Trophoblast cell (in vitro differentiated cells and primary cell): ENCODE data around the gene MPC1.

Source experiments
- DNase-seq, 2 donors: peaks; one replicate each; pipeline ENCODE4 v3.0.0-alpha.2; 2016
- H2AFZ ChIP-seq: 2 replicates; pipeline ENCODE4 v1.6.1; 2013; ENCODE audit warnings: low read length, moderate library complexity, mild to moderate bottlenecking; ENCODE audit not compliant: insufficient read depth, poor library complexity
- H2AK5ac ChIP-seq: 2 replicates; pipeline ENCODE4 v1.6.1; 2013; ENCODE audit warnings: mild to moderate bottlenecking, low read length
- H2BK120ac ChIP-seq: 2 replicates; pipeline ENCODE4 v1.6.1; 2013; ENCODE audit warnings: low read length, mild to moderate bottlenecking, moderate library complexity; ENCODE audit not compliant: insufficient read depth, poor library complexity
- H2BK12ac ChIP-seq: 2 replicates; pipeline ENCODE4 v1.6.1; 2013; ENCODE audit warnings: mild to moderate bottlenecking, low read length, moderate library complexity
- H2BK5ac ChIP-seq: 2 replicates; pipeline ENCODE4 v1.6.1; 2013; ENCODE audit warnings: low read length, low read depth, moderate library complexity, mild to moderate bottlenecking; ENCODE audit not compliant: poor library complexity
- H3K14ac ChIP-seq: 2 replicates; pipeline ENCODE4 v1.6.1; 2013; ENCODE audit warnings: mild to moderate bottlenecking, low read length
- H3K18ac ChIP-seq: 2 replicates; pipeline ENCODE4 v1.6.1; 2013; ENCODE audit warnings: mild to moderate bottlenecking, low read length
- H3K23ac ChIP-seq: 2 replicates; pipeline ENCODE4 v1.6.1; 2013; ENCODE audit warnings: low read length
- H3K27ac ChIP-seq: 2 replicates; pipeline ENCODE4 v1.5.1; 2013; ENCODE audit warnings: low read depth, mild to moderate bottlenecking, inconsistent platforms, low read length, moderate library complexity
- H3K27me3 ChIP-seq: 2 replicates; pipeline ENCODE4 v1.6.1; 2013; ENCODE audit warnings: inconsistent platforms, mild to moderate bottlenecking, low read length, moderate library complexity; ENCODE audit not compliant: insufficient read depth
- H3K36me3 ChIP-seq, 2 experiments: 1 replicate in 1 of 2; 2 replicates in 1 of 2; pipeline ENCODE4 v1.6.1; 2013; ENCODE audit warnings: low read length in 2 of 2, mild to moderate bottlenecking in 2 of 2, moderate library complexity in 1 of 2; ENCODE audit not compliant: insufficient read depth in 2 of 2, control insufficient read depth in 1 of 2
- H3K4ac ChIP-seq: 2 replicates; pipeline ENCODE4 v1.6.1; 2013; ENCODE audit warnings: low read depth, mild to moderate bottlenecking, low read length, moderate library complexity
- H3K4me1 ChIP-seq, 2 experiments: 1 replicate in 1 of 2; 2 replicates in 1 of 2; pipeline ENCODE4 v1.6.1; 2013; ENCODE audit warnings: low read length in 2 of 2, mild to moderate bottlenecking in 2 of 2, moderate library complexity in 1 of 2; ENCODE audit not compliant: insufficient read depth in 2 of 2, control insufficient read depth in 1 of 2
- H3K4me2 ChIP-seq: 2 replicates; pipeline ENCODE4 v1.6.1; 2013; ENCODE audit warnings: inconsistent platforms, mild to moderate bottlenecking, low read length, moderate library complexity
- H3K4me3 ChIP-seq: 2 replicates; pipeline ENCODE4 v1.5.1; 2013; ENCODE audit warnings: mild to moderate bottlenecking, low read depth, low read length, inconsistent platforms
- H3K79me1 ChIP-seq: one replicate; pipeline ENCODE4 v1.6.1; 2013; ENCODE audit warnings: low read length
- H3K79me2 ChIP-seq: 2 replicates; pipeline ENCODE4 v1.6.1; 2013; ENCODE audit warnings: low read length, mild to moderate bottlenecking; ENCODE audit not compliant: control insufficient read depth, insufficient read depth, poor library complexity
- H3K9ac ChIP-seq: 2 replicates; pipeline ENCODE4 v1.6.1; 2013; ENCODE audit warnings: mild to moderate bottlenecking, low read length
- H3K9me3 ChIP-seq: 2 replicates; pipeline ENCODE4 v1.6.1; 2013; ENCODE audit warnings: low read depth, mild to moderate bottlenecking, control low read depth, inconsistent platforms, low read length; ENCODE audit not compliant: insufficient read depth
- H4K12ac ChIP-seq: 2 replicates; pipeline ENCODE4 v1.6.1; 2013; ENCODE audit warnings: low read depth, mild to moderate bottlenecking, low read length, moderate library complexity
- H4K8ac ChIP-seq: 2 replicates; pipeline ENCODE4 v1.6.1; 2013; ENCODE audit warnings: low read depth, mild to moderate bottlenecking, low read length, moderate library complexity
- H4K91ac ChIP-seq: one replicate; pipeline ENCODE4 v1.6.1; 2013; ENCODE audit warnings: low read depth, mild to moderate bottlenecking, low read length, moderate library complexity
- WGBS: extraction: QIAGEN DNeasy Blood & Tissue Kit; methylation state at CpG from one replicate; pipeline ENCODE4 v1.1.7; 2013; ENCODE audit warnings: missing lambda C conversion rate; ENCODE audit not compliant: insufficient read length, insufficient coverage; ENCODE audit errors: extremely low coverage; 5-methylcytosine and 5-hydroxymethylcytosine counted together

The MPC1 gene

GRCh38 chr6:166318227-166318626, 64.5 kb downstream of the MPC1 start:
- Histone ChIP-seq H2AFZ (no peak overlapping the region), H3K79me1 (no peaks in the 10 kb centered on the region), H3K4ac (no peak overlapping the region), H3K27me3 (no peaks in the 10 kb centered on the region), H3K36me3 (peaks cover 12 to 17% of the 10 kb centered on the region in 2 experiments), H4K12ac (no peak overlapping the region), H3K79me2 (no peaks in the 10 kb centered on the region), H2BK120ac (no peak overlapping the region), H3K23ac (no peak overlapping the region), H3K9ac (no peak overlapping the region), H3K9me3 (no peaks in the 10 kb centered on the region), H3K4me2 (no peak overlapping the region), H3K4me3 (no peak overlapping the region), H2BK5ac (no peak overlapping the region), H2AK5ac (no peak overlapping the region), H2BK12ac (no peak overlapping the region), H3K4me1 (no peaks in the 10 kb centered on the region), H4K91ac (no peak overlapping the region), H3K27ac (no peak overlapping the region), H4K8ac (no peak overlapping the region), H3K14ac (no peak overlapping the region), H3K18ac (no peak overlapping the region)
- no CpG with 5 or more reads among the region's 14 CpGs for WGBS
- peak; percentile 56 to 68 for DNase-seq

GRCh38 chr6:166317261-166318212, 65.2 kb downstream of the MPC1 start:
- H3K4ac ChIP-seq: no peak overlapping the region
- H3K27ac ChIP-seq: no peak overlapping the region
- H3K9ac ChIP-seq: no peak overlapping the region
- no peak overlapping the region for H2AK5ac ChIP-seq
- no CpG with 5 or more reads among the region's 19 CpGs for WGBS
- no peak overlapping the region for H4K8ac ChIP-seq
- no peak overlapping the region for H2BK12ac ChIP-seq
- no peaks in the 10 kb centered on the region for H3K4me1 ChIP-seq
- peak in 1 of 2 donors; percentile 13 for DNase-seq
- no peak overlapping the region for H2AFZ ChIP-seq
- no peak overlapping the region for H3K4me3 ChIP-seq
- H3K4me2 ChIP-seq: no peak overlapping the region
- H2BK5ac ChIP-seq: no peak overlapping the region
- H3K14ac ChIP-seq: no peak overlapping the region
- no peaks in the 10 kb centered on the region for H3K9me3 ChIP-seq
- no peaks in the 10 kb centered on the region for H3K79me2 ChIP-seq
- H3K79me1 ChIP-seq: no peaks in the 10 kb centered on the region
- H2BK120ac ChIP-seq: no peak overlapping the region
- no peaks in the 10 kb centered on the region for H3K27me3 ChIP-seq
- no peak overlapping the region for H4K12ac ChIP-seq
- no peak overlapping the region for H4K91ac ChIP-seq
- no peak overlapping the region for H3K18ac ChIP-seq
- peaks cover 12 to 17% of the 10 kb centered on the region in 2 experiments for H3K36me3 ChIP-seq
- H3K23ac ChIP-seq: no peak overlapping the region

- no peak overlapping the region for H3K9ac ChIP-seq
- H3K79me2 ChIP-seq: no peaks in the 10 kb centered on the region
- no CpG with 5 or more reads among the region's 11 CpGs for WGBS
- H3K14ac ChIP-seq: no peak overlapping the region
- H4K12ac ChIP-seq: no peak overlapping the region
- no peak overlapping the region for H2AK5ac ChIP-seq
- DNase-seq: no peak
- H4K91ac ChIP-seq: no peak overlapping the region
- no peaks in the 10 kb centered on the region for H3K27me3 ChIP-seq
- H3K4me1 ChIP-seq: no peaks in the 10 kb centered on the region
- no peak overlapping the region for H3K18ac ChIP-seq
- no peaks in the 10 kb centered on the region for H3K79me1 ChIP-seq
- H3K4ac ChIP-seq: no peak overlapping the region
- no peak overlapping the region for H2BK5ac ChIP-seq
- H3K23ac ChIP-seq: no peak overlapping the region
- no peaks in the 10 kb centered on the region for H3K9me3 ChIP-seq
- no peak overlapping the region for H3K4me2 ChIP-seq
- no peak overlapping the region for H3K27ac ChIP-seq
- no peak overlapping the region for H4K8ac ChIP-seq
- H3K36me3 ChIP-seq: peaks cover 3 to 5% of the 10 kb centered on the region in 2 experiments
- no peak overlapping the region for H2BK120ac ChIP-seq
- H2AFZ ChIP-seq: no peak overlapping the region
- no peak overlapping the region for H2BK12ac ChIP-seq
- no peak overlapping the region for H3K4me3 ChIP-seq
Measured at GRCh38 chr6:166315436-166315835, 67.3 kb downstream of the MPC1 start.
